Fibroblast of mammary gland (primary cell): ENCODE results near the gene CHKB.

Experiments
- DNase-seq: peaks from one replicate; pipeline ENCODE4 v3.0.0-alpha.2; 2010; ENCODE audit warnings: low read depth
- H3K4me3 ChIP-seq: 2 replicates; pipeline ENCODE4 v1.5.1; 2011; ENCODE audit warnings: low read depth, mild to moderate bottlenecking, low read length, moderate library complexity; ENCODE audit not compliant: control insufficient read depth
- TF ChIP-seq, protein P1 (sequence below): conservative IDR thresholded peaks from 2 replicates; pipeline ENCODE4 v1.5.1; 2011; ENCODE audit warnings: low read depth, low read length, inconsistent platforms; ENCODE audit not compliant: control insufficient read depth, insufficient read depth

Gene CHKB

DNA sequence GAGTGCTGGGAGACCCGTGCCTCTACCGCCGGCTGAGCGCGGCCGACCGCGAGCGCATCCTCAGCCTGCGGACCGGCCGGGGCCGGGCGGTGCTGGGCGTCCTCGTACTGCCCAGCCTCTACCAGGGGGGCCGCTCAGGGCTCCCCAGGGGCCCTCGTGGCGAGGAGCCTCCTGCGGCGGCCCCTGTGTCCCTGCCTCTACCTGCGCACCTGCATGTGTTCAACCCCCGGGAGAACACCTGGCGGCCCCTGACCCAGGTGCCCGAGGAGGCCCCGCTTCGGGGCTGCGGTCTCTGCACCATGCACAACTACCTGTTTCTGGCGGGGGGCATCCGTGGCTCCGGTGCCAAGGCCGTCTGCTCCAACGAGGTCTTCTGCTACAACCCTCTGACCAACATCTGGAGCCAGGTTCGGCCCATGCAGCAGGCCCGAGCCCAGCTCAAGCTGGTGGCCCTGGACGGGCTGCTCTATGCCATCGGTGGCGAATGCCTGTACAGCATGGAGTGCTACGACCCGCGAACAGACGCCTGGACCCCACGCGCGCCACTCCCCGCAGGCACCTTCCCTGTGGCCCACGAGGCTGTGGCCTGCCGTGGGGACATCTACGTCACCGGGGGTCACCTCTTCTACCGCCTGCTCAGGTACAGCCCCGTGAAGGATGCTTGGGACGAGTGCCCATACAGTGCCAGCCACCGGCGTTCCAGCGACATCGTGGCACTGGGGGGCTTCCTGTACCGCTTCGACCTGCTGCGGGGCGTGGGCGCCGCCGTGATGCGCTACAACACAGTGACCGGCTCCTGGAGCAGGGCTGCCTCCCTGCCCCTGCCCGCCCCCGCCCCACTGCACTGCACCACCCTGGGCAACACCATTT lies 33.5 kb downstream of the CHKB start:
- no peak overlapping the region for H3K4me3 ChIP-seq
- no peak for DNase-seq
- TF ChIP-seq, protein P1, sequence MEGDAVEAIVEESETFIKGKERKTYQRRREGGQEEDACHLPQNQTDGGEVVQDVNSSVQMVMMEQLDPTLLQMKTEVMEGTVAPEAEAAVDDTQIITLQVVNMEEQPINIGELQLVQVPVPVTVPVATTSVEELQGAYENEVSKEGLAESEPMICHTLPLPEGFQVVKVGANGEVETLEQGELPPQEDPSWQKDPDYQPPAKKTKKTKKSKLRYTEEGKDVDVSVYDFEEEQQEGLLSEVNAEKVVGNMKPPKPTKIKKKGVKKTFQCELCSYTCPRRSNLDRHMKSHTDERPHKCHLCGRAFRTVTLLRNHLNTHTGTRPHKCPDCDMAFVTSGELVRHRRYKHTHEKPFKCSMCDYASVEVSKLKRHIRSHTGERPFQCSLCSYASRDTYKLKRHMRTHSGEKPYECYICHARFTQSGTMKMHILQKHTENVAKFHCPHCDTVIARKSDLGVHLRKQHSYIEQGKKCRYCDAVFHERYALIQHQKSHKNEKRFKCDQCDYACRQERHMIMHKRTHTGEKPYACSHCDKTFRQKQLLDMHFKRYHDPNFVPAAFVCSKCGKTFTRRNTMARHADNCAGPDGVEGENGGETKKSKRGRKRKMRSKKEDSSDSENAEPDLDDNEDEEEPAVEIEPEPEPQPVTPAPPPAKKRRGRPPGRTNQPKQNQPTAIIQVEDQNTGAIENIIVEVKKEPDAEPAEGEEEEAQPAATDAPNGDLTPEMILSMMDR: no peak

DNA sequence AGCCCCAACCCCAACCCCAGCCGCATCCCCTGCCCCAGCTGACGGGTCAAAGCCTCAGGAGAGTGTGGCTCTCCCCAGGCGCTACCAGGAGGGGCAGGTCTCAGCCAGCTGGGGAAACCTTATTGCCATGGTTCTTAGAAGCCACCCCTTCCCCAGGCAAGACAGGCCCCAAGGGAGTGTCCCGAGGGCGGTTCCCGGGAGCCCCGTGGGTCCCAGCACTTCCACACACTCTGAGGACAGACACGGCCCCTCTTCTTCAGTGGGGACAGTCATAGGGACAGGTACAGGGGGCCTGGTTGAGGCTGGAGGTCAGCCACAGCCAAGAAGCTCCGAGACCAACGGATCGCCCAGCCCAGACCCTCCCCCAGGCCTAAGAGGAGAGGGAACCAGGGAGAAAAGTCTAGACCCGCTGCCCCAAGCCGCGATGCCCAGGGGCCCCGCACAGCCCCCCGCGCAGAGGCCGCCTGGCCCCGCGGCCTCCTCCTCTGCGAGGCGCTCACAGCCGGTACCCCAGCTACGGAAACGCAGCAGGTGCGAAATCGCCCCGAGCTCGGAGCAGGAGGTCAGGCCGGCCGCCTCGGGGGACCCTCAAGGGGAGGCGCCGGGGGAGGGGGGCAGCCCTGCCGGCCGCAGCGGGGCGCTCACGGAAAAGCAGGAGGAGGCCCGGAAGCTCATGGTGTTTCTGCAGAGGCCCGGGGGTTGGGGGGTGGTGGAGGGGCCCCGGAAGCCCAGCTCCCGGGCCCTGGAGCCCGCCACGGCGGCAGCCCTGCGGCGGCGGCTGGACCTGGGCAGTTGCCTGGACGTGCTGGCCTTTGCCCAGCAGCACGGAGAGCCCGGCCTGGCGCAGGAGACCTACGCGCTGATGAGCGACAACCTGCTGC lies 34.4 kb downstream of the CHKB start:
- TF ChIP-seq, protein P1: no peak
- DNase-seq: no peak
- H3K4me3 ChIP-seq: no peak overlapping the region

DNA sequence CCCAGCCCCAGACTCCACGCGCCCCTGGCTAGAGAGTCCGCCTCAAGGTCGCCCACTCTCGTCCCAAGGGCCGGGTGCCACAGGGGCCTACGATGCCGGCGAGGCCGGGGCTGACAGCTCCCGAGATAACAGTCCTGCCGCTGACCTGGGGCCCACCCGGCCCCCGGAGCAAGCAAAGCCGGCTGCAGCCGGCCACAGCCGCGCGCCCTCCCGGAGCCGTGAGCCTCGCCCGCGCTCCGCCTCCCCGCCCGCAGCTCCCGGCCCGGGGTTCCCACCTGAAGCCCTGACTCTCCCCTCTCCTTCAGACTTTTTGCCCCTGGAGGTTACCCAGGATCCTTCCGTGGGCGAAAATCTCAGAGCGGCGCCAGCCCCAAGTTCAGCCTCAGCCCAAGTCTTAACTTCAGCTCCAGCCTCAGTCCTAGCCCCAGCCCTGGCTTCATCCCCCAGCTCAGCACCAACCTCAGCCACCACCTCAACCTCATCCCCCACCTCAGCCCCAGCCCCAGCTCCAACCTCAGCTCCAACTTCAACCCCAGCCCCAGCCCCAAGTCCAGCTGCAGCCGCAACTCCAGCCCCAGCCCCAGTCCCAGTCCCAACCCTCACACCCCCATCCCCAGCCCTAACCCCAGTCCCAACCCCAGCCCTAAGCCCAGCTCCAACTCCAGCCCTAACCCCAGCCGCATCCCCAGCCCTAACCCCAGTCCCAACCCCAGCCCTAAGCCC lies 35.2 kb downstream of the CHKB start:
- H3K4me3 ChIP-seq: no peak overlapping the region
- TF ChIP-seq, protein P1: no peak
- DNase-seq: no peak

DNA sequence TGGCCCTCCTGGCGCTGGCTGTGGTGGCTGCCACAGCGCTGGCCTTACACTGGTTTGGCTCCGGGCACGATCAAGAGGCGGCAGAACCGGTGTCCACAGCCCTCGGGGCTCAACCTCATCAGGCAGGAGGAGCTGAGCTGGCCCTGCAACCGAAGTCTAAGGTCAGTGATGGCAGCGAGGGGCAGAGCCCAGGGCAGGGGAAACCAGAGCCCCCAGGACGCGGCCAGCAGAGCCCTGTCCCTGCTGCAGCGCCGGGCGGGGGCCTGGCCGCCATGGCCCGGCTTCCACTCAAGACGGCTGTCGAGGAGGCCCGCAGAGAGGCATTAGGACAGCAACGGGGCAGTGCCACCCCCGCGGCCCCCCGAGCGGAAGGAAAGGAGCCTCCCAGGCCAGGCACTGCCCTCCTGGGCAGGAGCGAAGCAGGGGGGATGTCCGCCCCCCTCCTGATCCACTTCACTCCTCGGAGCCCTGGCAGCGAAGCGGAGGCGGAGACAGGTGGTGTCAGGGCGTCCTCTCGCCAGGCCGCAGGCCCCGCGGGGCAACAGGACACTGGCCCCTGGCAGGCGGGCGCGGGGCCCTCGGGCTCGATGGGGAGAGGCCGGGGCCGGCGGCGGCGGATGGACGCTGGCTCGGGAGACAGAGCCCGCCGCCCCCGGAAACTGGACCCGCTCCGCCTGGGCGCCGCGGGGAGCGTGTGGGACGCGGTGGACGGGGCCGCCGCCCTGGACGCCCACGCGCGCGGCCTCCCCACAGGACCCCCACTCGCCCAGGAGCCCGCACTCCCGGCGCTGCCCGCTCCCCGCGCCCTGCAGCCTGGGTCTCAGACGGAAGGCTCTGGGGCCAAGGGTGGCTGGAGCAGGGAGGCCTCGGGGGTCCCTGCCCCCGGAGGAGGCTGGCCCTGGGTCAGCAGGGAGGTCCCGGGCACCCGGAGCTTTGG lies 36.1 kb downstream of the CHKB start:
- DNase-seq: no peak
- TF ChIP-seq, protein P1: no peak
- no peak overlapping the region for H3K4me3 ChIP-seq

DNA sequence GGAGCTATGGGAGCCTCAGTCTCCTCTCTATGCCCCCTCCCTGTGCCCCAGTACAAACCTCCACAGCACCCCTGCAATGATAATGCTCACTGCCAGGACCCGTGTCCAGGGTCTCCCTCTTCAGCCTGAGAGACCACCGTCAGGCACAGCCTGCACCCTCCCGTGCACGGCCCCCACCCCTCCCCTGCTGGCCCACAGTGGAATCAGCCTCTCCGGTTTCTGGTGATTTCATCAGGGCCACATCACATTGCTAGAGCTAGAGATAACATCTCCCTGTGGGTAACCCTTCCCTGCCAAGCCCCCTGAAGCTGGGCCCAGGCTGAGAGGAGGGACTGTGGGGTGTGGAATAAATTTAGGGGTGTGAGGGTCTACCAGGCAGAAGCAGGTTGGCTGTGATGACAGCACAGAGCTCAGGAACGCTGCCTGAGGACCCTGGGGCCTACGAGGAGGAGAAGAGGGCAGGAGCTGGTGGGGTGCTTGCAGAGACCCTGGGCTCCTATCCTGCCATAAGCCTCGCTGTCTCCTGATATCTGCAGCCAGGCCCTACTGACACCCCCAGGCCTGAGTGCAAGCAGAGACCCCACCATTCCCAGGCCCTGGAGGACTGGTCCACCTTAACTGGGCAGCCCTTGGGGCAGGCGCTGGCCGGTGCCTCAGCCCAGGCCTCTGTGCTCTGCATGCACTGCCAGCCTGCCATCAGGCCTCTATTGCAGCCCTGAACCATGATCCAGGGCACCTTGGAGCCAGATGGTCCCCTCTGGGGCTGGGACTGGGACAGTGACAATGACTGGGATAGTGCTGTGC lies 36.9 kb downstream of the CHKB start, which contains the start of gene KLHDC7B:
Gene KLHDC7B (plus strand): TSS at position 378 of the 804 bp plus-strand sequence. CDS start 345 bp downstream, at position 723.
- no peak for DNase-seq

More for the DNA sequence above, 36.9 kb downstream of the CHKB start, which contains the start of gene KLHDC7B:
- TF ChIP-seq, protein P1: no peak
- H3K4me3 ChIP-seq: no peak within 1 kb of the TSS
